ENCODE results near the gene NPIPA2.
"Not testable (repeated sequence)": the region's sequence is repeated elsewhere in the genome, so short reads cannot be mapped to it uniquely, and the experiment has no call there.

The NPIPA2 gene

GRCh38 chr16:14742273-14743128, at the start of gene NPIPA2:
Gene NPIPA2 (plus strand): TSS chr16:14742533. CDS start chr16:14748066, 5,533 bp downstream.
- not testable (repeated sequence) for DNase-seq (ENCODE audit: low spot score)

- not testable (repeated sequence) for DNase-seq (ENCODE audit: low spot score)
Measured at GRCh38 chr16:14694129-14694528, 48.2 kb upstream of the NPIPA2 start, which contains the start of gene PLA2G10. Gene PLA2G10 (minus strand): TSS chr16:14694308. CDS start chr16:14694229, 79 bp downstream.

- DNase-seq (ENCODE audit: low spot score), result not testable (repeated sequence)
Measured at GRCh38 chr16:14701859-14702258, 40.5 kb upstream of the NPIPA2 start.

GRCh38 chr16:14702672-14703071, 39.7 kb upstream of the NPIPA2 start:
- not testable (repeated sequence) for DNase-seq (ENCODE audit: low spot score)

- DNase-seq (ENCODE audit: low spot score), result not testable (repeated sequence)
Measured at GRCh38 chr16:14703156-14704011, 38.9 kb upstream of the NPIPA2 start, which contains the start of gene NPIPA3. Gene NPIPA3 (plus strand): TSS chr16:14703411. CDS start chr16:14708944, 5,533 bp downstream.

GRCh38 chr16:14733233-14733632, 9.1 kb upstream of the NPIPA2 start:
- not testable (repeated sequence) for DNase-seq (ENCODE audit: low spot score)

GRCh38 chr16:14740832-14741385, 1.4 kb upstream of the NPIPA2 start:
- DNase-seq (ENCODE audit: low spot score), result not testable (repeated sequence)

GRCh38 chr16:14741794-14742193, 539 bp upstream of the NPIPA2 start:
- DNase-seq (ENCODE audit: low spot score), result not testable (repeated sequence)

- DNase-seq (ENCODE audit: low spot score), result not testable (repeated sequence)
Measured at GRCh38 chr16:14773654-14774053, 31.3 kb downstream of the NPIPA2 start.

- not testable (repeated sequence) for DNase-seq (ENCODE audit: low spot score)
Measured at GRCh38 chr16:14775624-14776023, 33.3 kb downstream of the NPIPA2 start.

- DNase-seq (ENCODE audit: low spot score), result not testable (repeated sequence)
Measured at GRCh38 chr16:14776763-14777162, 34.4 kb downstream of the NPIPA2 start.

GRCh38 chr16:14779368-14779877, 37.1 kb downstream of the NPIPA2 start:
- not testable (repeated sequence) for DNase-seq (ENCODE audit: low spot score)

GRCh38 chr16:14786180-14786579, 43.8 kb downstream of the NPIPA2 start:
- DNase-seq (ENCODE audit: low spot score), result not testable (repeated sequence)

- DNase-seq (ENCODE audit: low spot score), result not testable (repeated sequence)
Measured at GRCh38 chr16:14789577-14789976, 47.2 kb downstream of the NPIPA2 start.

GRCh38 chr16:14790320-14790956, 48.1 kb downstream of the NPIPA2 start:
- DNase-seq (ENCODE audit: low spot score), result not testable (repeated sequence)

- not testable (repeated sequence) for DNase-seq (ENCODE audit: low spot score)
Measured at GRCh38 chr16:14792914-14793313, 50.6 kb downstream of the NPIPA2 start.

- not testable (repeated sequence) for DNase-seq (ENCODE audit: low spot score)
Measured at GRCh38 chr16:14797558-14797957, 55.2 kb downstream of the NPIPA2 start.

- DNase-seq (ENCODE audit: low spot score), result not testable (repeated sequence)
Measured at GRCh38 chr16:14803577-14803976, 61.2 kb downstream of the NPIPA2 start.

GRCh38 chr16:14807184-14807678, 64.9 kb downstream of the NPIPA2 start:
- not testable (repeated sequence) for DNase-seq (ENCODE audit: low spot score)

- DNase-seq (ENCODE audit: low spot score), result not testable (repeated sequence)
Measured at GRCh38 chr16:14813890-14814289, 71.6 kb downstream of the NPIPA2 start.
